NCI-H146 treated with DMSO at 0.1 percent for 48 hours (cell line): ENCODE results near the gene CXCL12.

Source experiments
- DNase-seq: peaks from one replicate; lab custom pipeline; 2025; ENCODE audit not compliant: unreplicated experiment; lab: John Stamatoyannopoulos, UW

Gene CXCL12

DNA sequence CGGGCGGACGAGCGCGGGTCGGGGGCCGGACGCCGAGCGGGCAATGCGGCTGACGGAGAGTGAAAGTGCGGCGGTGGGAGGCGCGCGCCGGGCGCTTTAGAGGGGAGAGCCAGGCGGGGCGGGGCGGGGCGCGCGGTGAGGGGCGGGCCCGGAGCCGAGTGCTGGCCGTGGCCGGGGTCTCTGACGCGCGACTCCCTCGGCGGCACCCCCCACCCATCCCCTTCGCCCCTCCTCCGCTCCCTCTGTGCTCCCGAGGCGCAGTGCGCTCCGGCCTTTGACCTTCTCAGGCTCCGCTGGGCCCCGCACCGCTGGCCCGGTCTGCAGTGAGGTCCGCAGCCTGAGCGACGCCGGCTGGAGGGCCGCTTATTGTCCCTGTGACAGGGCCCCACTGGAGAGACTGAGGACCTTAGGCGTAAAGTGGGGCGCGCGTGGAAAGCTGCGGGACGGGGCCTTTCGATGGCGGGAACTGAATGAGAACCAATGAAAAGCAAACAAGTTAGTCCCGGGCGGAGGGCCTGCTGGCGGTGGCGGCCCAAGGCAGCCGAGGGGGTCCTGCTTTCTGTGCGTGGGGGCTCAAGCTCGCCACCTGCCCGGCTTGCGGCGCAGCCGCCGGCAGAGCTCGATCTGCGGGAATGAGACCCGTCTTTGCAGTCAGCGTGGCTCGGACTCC, at the start of gene CXCL12:
Gene CXCL12 (minus strand): TSS at position 72 of the 670 bp plus-strand sequence. CDS start 92 bp downstream, outside the sequence.
- DNase-seq, result no peak

DNA sequence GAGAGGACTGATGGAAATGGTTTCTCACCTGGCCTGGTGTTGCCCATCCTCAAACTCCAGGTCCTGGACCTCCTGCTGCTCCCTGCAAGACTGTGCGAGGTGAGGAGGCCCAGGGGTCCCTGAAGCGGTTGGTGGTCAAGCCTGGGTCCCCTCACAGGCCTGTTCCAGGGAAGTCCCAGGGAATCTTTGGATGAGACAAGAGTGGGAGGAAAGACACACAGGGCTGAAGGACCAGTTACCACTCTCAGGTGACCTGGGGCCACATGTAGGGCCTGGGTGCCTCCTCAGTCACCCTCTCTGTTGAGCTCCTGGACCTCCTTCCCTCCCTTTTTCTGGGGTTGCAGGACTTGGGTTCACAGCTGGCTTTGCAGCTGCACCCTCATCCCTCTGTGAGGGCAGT, 42.6 kb upstream of the CXCL12 start:
- DNase-seq, result no peak

DNA sequence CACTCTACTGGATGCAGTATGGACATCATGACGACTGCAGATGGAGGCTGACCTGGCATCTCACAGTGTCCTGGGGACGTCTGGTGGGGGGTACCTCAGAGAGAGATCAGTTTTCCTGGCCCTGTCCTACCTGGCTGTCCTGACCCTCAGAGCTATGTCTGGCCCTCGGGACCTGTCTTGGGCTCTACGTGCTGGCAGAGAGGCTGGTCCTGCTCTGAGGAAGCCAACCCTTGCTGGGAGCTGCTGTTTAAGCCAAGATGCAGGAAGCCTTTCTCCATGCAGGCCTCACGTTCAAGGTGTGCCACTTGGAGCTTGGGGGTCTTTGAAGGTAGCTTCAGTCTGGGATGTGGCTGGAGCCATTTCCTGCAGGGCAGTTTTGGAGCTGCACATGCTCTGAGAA, 42.1 kb upstream of the CXCL12 start:
- no peak for DNase-seq

DNA sequence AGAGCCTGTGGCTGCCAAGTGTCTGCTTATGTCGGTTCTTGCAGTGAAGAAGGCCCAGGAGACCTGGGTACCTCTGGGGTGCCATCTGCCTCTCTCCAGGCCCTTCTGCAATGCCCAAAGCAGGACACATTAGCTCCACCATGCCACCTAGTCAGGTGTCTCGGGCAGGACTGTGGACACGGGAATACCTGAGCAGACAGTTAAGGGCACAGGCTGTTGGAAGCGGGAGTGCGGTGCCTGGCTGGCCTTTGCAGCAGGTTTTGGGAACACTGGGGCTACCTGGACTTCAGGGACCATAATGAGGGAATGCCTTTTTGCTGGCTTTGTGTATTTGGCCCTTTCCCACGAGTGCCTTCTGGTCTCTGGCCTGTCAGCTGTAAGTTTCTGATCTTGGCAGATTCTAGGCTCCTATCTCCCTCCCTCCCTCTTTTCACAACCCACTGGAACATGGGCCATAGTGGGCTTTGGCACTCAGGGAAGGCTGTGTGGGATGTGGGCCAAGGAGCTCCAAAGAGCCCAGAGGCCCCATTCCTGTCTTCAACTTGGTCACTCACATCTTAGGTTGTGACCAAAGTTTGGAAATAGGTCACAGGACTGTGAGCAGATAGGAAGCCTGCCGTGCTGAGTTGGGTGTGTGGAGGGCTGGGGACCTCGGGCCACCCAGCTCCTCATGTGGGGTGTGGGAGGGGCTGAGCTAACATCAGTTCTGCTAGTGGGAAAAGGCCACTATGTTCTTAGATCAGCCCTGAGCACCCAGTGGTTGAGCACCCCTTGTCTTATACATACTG, 41.5 kb upstream of the CXCL12 start:
- DNase-seq, result no peak

DNA sequence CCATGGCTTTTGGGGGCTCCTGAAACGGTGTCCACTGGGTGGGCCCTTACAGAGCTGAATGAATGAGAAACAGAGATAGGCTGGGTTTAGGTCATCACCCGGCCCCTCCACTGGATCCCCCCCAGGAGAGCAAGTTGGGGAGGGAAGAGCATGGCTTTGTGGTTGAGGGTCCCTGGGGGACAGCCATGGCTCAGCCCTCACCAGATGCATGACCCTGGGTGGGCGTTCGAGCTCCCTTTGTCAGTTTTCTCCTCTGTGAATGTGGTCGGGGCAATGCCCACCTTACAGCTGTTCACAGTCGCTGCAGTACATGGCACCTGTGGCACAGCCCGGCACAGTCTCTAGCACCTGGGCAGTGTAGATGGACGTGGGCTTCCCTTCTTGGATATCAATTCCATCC, 40.6 kb upstream of the CXCL12 start:
- no peak for DNase-seq

DNA sequence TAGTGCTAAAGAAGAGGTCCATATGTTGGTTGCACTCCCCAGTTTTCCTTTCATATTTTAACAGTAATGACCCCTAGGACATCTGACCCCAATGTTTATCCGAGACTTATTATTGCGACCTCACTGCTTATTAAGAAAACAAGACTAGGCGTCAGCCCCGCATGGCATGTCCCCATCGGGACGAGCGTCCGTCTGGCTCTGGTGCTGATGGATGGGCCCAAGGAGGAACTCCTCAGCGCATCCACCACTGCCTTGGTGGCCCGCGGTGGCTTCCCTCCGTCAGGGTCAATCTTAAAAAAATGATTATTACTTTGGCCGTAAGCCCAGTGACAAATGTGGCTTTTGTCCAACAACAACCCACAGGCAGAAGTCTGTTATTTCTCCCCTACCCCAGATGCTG, 40.1 kb upstream of the CXCL12 start:
- DNase-seq, result no peak

DNA sequence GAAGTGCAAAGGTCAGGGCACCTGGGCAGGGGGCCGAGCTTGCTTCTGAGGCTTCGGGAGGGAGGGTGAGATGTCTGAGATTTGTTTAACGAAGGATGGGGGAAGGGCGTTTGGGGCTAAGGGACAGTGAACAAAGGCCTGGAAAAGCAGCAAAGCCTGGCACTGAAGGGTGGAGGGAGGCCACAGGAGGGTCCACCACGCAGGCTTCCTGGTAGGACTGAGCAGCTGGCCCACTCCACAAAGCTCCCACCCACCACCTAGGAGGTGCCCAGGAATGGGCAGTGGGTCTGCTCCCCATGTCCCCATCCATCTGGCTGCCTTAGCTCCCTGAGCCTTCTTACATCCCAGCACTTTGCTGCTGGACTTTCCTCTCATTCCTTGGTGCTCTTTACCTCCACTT, 39.4 kb upstream of the CXCL12 start:
- DNase-seq, result no peak

DNA sequence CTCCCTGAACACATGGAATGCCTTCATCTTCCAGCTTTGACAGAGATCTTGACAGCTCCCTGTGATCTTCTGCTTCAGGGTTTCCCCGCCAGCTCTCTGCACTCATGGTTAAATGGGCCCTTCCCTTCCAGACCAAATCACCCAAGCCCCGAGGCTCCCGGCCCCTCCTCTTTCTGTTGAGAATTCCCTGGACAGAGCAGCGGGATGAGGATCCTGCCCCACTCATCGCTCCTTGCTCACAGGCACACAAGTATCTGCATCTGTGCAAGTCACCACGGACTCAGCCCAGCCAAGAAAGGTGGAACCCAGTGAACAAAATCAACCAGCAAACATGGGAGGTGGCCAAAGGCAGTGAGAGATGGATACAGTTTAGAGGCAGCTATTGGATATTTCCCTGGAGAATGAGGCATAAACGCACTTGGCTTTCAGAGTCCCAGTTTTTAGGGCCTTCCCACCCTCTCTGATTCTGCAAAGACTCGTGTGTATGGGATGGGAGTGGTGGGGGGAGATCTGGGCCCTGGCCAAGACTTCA, 37.7 kb upstream of the CXCL12 start:
- no peak for DNase-seq

DNA sequence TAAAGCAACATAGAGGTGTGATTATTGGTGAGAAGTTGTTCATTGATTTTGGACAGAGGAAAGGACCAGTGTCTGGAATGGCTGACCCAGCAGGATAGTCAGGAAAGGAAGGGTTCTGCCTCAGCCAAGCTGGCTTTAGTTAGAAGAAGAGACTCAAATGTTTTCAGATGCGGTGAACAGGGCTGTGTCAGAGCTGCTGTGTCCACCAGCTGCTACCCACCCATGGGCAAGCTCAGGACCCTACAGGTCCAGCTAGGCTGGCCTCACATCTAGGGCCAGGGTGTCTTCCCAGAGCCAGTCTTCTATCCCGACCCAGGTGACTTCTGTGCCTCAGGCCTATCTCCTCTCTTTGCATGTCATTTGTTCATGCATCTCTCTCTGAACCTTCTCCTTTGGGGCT, 37.3 kb upstream of the CXCL12 start:
- no peak for DNase-seq

DNA sequence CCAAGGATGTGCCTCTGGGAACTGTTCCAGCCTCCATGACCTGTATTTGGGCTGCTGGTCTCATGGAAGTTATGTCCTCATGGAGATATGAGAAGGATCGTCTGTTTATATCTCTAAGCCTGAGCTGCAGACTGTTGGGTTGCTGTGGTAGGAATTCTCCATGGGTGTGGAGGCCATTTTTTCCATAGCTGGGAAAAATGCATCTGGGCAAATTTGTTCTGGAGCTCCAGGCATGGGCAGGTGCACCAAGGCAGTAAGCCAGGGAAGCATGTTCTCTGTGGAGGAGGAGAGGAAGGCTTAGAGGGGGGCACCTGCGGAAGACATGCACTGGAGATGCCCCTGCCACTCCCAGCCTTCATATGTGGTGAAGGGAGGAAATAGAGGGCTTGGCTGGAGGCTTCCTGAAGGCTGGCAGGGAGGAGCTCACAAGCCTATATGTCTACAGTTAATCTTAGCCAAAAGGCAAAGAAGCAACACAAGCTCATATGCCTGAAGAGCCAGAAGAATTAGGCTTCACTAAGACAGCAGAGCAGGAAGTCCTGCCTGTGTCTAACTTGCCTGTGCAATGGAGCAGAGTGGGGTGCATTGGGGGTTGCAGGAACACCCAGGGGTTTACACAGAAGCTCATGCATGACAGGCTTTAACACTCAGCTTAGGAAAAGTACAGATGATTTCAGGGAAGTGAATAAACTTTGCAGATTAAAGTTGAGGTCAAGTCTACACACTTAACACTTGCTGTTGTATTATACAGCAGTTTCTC, 35.1 kb upstream of the CXCL12 start:
- DNase-seq, result no peak

DNA sequence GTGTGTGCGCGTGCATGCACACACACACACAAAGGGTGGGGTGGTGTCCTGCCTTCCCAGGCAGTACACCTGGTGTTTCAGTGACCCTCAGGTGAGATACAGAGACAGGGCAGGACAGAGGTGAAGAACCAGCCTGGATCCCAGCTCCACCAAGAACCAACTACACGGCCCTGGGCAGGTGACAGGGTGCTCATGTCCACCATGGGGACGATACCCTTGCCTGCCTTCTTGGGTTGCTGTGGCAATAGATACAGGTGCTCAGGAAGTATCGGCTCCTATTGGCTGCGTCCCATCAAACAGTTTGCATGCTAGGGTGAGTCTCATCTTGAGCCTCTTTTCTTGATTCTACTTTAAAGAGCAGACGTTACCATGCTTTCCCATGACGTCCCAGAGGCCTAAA, 33.7 kb upstream of the CXCL12 start:
- DNase-seq, result no peak

DNA sequence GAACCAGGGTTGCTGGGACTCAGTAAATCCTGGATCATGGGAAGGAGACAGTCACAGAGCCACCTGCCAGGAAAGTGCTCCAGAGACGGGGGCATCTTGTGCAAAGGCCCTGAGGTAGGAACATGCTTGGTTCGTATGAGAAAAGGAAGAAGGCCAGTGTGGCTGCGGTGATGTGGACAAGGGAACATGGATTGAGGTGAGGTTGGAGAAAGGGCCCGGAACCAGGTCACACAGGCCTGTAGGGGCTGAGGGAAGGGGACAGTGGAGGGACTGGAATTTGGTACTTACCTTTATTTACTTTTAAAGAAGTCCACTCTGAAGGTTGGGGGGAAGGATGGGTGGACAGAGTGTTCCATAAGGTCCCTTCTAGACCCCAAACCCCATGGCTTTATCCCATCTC, 32.9 kb upstream of the CXCL12 start:
- DNase-seq, result no peak

DNA sequence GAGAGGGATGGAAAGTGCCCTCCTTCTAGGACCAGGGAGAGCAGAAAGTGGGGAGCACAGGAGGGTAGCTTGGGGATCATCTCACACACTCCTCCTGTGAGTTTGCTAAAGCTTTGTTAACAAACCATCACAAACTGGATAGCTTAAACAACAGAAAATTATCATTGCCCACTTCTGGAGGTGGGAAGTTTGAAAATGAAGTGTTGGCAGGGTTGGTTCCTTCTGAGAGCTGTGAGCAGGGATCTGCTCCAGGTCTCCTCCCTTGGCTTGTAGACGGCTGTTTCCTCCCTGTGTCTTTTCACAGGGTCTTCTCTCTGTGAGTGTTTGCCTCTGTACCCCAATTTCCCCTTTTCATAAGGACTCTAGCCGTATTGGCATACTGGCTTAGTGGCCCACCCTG, 32.0 kb upstream of the CXCL12 start:
- DNase-seq, result no peak

DNA sequence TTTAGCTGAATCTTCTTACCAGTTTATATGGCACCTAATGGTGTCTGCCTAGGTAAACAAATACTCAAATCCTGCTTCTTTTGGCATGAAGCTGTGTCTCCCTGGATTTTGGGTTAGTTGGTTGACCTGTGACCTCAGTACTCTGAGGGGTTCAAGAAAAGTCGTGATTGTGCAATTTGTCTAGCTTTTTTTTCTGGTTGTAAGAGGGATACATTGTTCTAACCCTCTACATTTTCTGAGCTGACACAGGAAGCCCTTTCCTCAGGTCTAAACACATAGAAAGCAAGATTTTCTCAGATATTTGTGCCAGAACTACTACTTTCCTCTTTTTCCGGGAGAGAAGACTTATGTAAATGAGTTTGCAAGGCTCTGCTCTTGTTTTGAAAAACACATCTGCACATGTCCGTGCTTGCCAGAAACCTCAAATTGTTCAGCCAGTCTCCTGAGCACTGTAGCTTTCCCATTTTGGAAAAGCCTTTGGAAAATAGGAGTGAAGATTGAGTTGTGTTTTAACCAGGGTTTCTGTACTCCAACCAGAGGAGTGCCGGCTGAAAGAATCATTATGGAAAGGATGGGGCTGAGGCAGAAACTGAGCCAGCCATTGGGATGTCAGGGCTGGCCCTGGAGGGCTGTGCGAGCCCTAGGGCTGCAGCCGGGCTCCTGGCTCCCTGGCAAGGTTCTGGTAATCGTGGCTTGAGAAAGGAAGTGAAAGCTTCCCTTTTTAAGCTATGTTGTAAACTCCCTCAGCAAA, 31.3 kb upstream of the CXCL12 start:
- DNase-seq, result no peak

DNA sequence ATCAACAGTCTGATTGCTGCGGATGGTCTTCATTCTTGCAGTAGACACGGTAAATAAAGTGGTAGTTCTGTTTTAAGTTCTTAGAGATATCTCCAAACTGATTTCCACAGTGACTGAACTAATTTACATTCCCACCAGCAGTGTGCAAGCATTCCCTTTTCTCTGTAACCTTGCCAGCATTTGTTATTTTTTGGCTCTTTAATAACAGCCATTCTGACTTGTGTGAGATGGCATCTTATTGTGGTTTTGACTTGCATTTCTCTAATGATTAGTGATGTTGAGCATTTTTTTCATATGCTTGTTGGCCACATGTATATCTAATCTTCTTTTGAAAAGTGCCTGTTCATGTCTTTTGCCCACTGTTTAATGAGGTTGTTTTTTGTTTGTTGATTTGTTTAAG, 30.2 kb upstream of the CXCL12 start:
- DNase-seq, result no peak

DNA sequence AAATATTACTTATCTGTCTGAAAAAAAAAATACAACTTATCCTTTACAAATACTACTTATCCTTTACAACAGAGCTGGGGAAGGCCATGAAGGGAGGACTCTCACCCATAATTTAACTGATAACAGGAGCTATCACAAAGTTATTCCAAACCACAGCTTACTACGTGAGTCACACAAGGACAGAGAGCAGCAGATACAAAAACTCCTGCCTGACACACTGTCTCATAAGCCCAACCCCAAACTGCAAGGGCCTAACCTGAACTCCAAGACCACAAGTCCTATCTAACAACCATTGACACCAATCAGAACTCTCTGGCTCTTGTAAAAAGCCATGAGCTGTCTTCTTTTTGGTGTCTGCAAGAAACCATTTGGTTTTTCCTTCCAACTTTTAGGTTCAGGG, 28.5 kb upstream of the CXCL12 start:
- no peak for DNase-seq

DNA sequence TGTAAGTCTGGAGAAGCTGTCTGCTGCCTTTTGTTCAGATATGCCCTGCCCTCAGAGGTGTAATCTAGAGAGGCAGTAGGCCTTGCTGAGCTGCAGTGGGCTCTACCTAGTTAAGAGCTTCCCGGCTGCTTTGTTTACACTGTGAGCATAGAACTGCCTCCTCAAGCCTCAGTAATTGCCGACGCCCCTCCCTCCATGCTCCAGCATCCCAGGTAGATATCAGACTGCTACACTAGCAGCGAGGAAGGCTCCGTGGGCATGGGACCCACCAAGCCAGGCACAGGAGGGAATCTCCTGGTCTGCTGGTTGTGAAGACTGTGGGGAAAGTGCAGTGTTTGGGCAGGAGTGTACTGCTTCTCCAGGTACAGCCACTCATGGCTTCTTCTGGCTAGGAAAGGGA, 26.4 kb upstream of the CXCL12 start:
- DNase-seq, result no peak

DNA sequence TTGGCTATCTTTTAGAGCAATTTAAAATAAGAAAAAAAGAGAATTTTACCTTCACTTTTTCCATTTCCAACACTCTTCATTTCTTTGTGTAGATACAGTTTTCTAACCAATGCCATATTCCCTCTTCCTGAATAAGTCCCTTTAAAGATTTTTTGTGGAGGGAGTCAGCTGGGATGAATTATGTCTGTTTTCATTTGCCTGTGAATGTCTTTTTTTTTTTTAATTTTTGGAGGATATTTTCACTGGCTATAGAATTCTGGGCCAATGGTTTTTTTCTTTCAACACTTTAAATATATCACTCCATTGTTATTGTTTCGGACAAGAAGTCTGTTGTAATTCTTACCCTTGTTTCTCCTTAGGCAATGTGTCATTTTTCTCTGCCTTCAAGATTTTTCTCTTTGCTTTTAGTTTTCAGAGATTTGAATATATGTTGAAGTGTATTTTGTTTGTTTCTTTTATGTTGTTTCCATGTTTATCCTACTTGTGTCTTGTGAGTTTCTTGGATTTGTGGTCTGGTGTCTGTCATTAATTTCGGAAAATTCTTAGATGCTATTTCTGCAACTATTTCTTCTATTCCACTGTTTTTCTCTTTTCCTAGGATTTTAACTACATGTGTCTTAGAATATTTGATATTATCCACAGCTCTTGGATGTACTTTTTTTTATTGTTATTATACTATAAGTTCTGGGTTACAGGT, 20.0 kb upstream of the CXCL12 start:
- no peak for DNase-seq

DNA sequence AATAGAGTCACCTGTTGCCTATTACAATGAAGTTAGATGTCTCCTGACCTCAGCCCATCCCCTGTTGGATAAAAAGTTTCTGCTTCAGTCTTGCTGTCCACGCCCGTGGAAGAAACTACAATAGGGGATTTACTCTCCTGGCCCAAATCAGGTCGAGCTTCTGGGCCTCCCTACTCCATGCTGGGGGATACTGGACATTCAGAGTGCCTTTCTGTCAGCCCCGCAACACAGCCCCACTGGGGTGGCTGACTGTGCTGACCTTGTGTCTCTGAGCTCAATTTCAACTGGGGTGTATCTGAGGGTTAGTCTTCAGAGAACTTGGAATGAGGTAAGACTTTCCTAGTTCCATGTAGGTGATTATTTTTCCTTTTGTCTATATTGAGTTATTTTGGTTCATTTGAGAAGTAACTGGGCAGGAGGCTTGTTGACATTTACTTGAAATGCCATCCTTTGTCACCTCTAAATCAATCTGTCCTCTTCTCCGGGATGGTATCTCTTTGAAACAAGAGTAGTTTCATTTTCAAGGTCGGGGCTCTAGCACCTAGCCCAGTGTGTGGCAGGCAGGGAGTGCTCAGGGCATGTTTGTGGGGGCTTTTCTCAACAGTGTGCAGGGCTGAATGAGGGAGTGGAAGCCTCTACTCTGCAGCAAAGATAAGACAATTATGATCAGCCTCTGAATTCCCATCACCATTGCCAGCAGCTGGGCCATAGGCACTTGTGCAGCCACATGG, 17.7 kb upstream of the CXCL12 start:
- DNase-seq, result no peak

DNA sequence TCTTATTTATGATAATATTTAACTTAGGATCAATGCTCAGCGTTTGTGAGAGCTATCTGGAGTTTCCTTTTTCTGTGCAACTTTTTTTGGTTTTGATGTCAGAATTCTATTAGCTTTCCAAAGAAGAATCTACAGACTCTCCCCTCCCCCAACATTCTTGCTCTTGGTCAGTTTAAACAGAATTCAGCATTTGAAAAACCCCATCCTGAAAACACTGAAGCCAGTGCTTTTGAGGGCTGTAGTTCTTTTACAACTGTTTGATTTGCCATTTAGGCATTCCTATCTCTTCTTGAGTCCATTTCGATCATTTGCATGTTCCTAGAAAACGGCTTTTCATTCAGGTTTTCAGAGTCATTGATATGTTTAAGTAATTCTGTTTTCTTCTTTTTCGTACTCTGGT, 15.6 kb upstream of the CXCL12 start:
- DNase-seq, result no peak
